Mucosa of descending colon (tissue), 3 donors: ENCODE measurements around the gene RBM19. TPM values are rescaled to one million over a fixed set of nuclear protein-coding genes. Genes with fewer than 3 reads are reported as not detected.
A peak's percentile ranks its signal among the peaks of the same experiment; 100 is the strongest.

ENCODE experiments used
- ATAC-seq: fragments of 200-7000 bp; cut with Tn5 transposase; one replicate; pipeline ENCODE4 v1.9.1; 2020; ENCODE audit warnings: mild to moderate bottlenecking, moderate library complexity
- DNase-seq, 3 donors: peaks; one replicate each; pipeline ENCODE4 v3.0.0-alpha.2; 2020
- H3K36me3 ChIP-seq: fragments of 200-600 bp; one replicate; pipeline ENCODE4 v1.8.0; 2021; ENCODE audit warnings: low read depth, mild to moderate bottlenecking
- H3K4me1 ChIP-seq: fragments of 200-600 bp; one replicate; pipeline ENCODE4 v1.8.0; 2021; ENCODE audit warnings: low read depth, mild to moderate bottlenecking
- H3K4me3 ChIP-seq: fragments of 200-600 bp; one replicate; pipeline ENCODE4 v1.8.0; 2021; ENCODE audit warnings: mild to moderate bottlenecking
- H3K9me3 ChIP-seq: fragments of 200-600 bp; one replicate; pipeline ENCODE4 v1.8.0; 2021; ENCODE audit warnings: mild to moderate bottlenecking
- CTCF ChIP-seq: fragments of 200-600 bp; IDR thresholded peaks from one replicate; pipeline ENCODE4 v1.8.0; 2022; ENCODE audit warnings: antibody characterized with exemption, mild to moderate bottlenecking
- intact Hi-C, 2 donors: fragments of 100-400 bp; cut with DNase I in 1 of 2; cut with micrococcal nuclease in 1 of 2; formaldehyde crosslinking; loops; one replicate each; pipeline versions ENCODE4 v1.11.0 to v1.11.1; 2022; cut with DNase I, micrococcal nuclease
- total RNA-seq, 3 donors: library from RNA; stranded (reverse); fragmentation: NEBNext Ultra II Directional in 2 of 3; extraction: Animal tissue kit (Norgen Biotek cat#: 25700) in 2 of 3; gene quantifications; one replicate each; pipeline versions ENCODE4 v1.2.1 to v1.2.4, GENCODE V29; 2021 to 2023
- donor health status: DM: no; HTN: no; CAD: no; lungs with moderate emphysema.
- donor health status: DM: no; HTN: no; CAD: no.
- donor health status: DM: no; HTN: yes; CAD: no.

The RBM19 gene
- total RNA-seq, 3 donors from 2014 or later, result 22.5 to 38.4 (median 32.9) TPM

- DNase-seq (no peak), ATAC-seq (no peak)
- Histone ChIP-seq H3K36me3 (no peaks in the 10 kb centered on the region), H3K4me1 (no peaks in the 10 kb centered on the region), H3K9me3 (no peaks in the 10 kb centered on the region), H3K4me3 (no peak overlapping the region)
- no peak for TF ChIP-seq CTCF
- intact Hi-C loops, result no loop called here
Measured at GRCh38 chr12:113877607-113878006, 88.5 kb downstream of the RBM19 start.

GRCh38 chr12:113876160-113876559, 90.0 kb downstream of the RBM19 start:
- TF ChIP-seq CTCF, result no peak
- H3K36me3 ChIP-seq, result no peaks in the 10 kb centered on the region
- H3K4me3 ChIP-seq, result no peak overlapping the region
- H3K4me1 ChIP-seq, result no peaks in the 10 kb centered on the region
- H3K9me3 ChIP-seq, result no peaks in the 10 kb centered on the region
- ATAC-seq, result no peak
- no peak for DNase-seq
- intact Hi-C loops, result no loop called here

GRCh38 chr12:113875691-113876090, 90.4 kb downstream of the RBM19 start:
- TF ChIP-seq CTCF, result no peak
- intact Hi-C loops, result no loop called here
- Histone ChIP-seq H3K4me3 (no peak overlapping the region), H3K9me3 (no peaks in the 10 kb centered on the region), H3K36me3 (no peaks in the 10 kb centered on the region), H3K4me1 (no peaks in the 10 kb centered on the region)
- ATAC-seq, result peak; percentile 31
- no peak for DNase-seq

GRCh38 chr12:113874999-113875561, 91.0 kb downstream of the RBM19 start:
- H3K36me3 ChIP-seq, result no peaks in the 10 kb centered on the region
- peak in 2 of 3 donors; percentile 17 to 31 for DNase-seq

GRCh38 chr12:113874326-113874725, 91.8 kb downstream of the RBM19 start:
- no peaks in the 10 kb centered on the region for H3K36me3 ChIP-seq
- no peak for TF ChIP-seq CTCF
- ATAC-seq, result no peak
- no peaks in the 10 kb centered on the region for H3K4me1 ChIP-seq
- DNase-seq, result no peak
- no peak overlapping the region for H3K4me3 ChIP-seq
- intact Hi-C loops, result no loop called here
- H3K9me3 ChIP-seq, result no peaks in the 10 kb centered on the region

More at GRCh38 chr12:113874999-113875561, 91.0 kb downstream of the RBM19 start:
- no peak overlapping the region for H3K4me3 ChIP-seq
- TF ChIP-seq CTCF, result no peak
- H3K4me1 ChIP-seq, result no peaks in the 10 kb centered on the region
- intact Hi-C loops, result no loop called here
- H3K9me3 ChIP-seq, result no peaks in the 10 kb centered on the region
- peak; percentile 32 for ATAC-seq

GRCh38 chr12:113873740-113874139, 92.4 kb downstream of the RBM19 start:
- Histone ChIP-seq H3K36me3 (no peaks in the 10 kb centered on the region), H3K4me1 (no peaks in the 10 kb centered on the region), H3K4me3 (no peak overlapping the region), H3K9me3 (no peaks in the 10 kb centered on the region)
- intact Hi-C loops, result no loop called here
- ATAC-seq (no peak), DNase-seq (no peak)
- TF ChIP-seq CTCF, result no peak
